LoVo (cell line): Measurements from ENCODE around the gene CCDC68.

Experiments used
- DNase-seq: peaks from one replicate; pipeline ENCODE4 v3.0.0-alpha.2; 2016; ENCODE audit warnings: low spot score

Gene CCDC68

DNA sequence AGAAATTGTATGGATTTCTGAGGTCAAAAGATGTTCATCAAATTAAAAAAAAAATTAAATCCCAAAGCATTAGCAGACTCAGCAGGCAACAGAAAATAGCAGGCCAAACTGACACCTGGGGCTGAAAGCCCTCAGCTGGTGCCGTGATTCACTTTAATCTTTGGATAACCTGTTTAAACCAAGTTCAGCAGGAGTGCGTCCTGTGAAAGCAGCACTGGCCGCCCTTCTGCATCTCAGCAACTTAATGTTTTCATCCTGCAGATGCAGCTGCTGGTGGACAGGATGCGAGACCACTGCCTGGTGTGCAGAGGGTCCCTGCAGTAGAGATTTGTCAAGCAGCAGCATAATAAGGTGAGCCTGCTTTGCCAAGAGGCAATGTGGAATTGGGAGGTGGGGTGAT, 41.2 kb downstream of the CCDC68 start:
- DNase-seq, result no peak

DNA sequence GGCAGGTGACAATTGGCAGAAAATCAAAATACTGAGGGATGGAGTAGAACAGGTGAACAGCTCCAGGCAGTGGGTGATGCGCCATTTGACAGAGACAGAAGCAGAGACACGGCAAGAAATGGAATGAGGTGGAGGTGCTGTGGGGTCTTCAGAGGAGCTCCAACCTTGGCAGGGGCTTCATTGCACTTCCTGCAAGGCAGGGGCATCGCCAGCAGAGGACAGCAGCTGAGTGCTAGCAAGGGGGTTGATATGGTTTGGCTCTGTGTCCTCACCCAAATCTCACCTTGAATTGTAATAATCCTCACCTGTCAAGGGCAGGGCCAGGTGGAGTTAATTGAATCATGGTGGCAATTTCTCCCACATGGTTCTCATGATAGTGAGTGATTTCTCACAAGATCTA, 42.8 kb downstream of the CCDC68 start:
- DNase-seq, result no peak

DNA sequence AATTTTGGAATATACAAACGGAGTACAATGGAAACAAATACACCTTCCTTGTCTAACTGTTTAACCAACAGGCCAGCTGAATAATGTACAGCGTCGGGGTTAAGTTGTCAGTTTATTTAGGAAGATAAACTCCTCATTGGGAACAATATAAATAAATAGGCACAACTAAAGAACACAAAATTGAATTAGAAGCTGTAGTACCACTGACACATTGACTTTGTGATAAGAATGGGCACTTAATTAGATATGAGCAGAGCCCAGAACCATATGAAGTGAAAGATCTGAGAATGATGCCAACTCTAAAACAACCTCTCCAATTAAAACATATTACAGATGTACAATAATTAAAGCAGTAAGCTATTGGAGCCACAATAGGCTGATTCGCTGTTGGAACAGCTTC, 44.4 kb downstream of the CCDC68 start:
- DNase-seq, result no peak

DNA sequence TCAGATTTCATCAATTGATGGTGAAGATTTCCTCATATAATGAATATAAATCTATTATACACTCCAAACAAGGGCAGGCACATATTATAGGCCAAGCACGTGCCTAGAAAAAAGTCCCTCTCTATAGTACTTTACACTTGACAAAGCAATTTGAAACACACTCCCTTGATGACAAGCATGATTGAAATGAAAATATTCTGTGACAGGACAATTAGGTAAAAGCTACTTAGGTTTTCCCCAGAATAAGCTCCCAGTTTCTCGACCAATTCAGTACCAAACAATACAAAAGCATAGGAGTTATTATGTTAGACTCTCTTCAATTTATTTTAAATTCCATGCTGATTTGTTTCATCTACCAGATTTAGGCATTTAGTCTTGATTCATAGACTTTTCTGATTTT, 47.7 kb downstream of the CCDC68 start:
- DNase-seq, result no peak

DNA sequence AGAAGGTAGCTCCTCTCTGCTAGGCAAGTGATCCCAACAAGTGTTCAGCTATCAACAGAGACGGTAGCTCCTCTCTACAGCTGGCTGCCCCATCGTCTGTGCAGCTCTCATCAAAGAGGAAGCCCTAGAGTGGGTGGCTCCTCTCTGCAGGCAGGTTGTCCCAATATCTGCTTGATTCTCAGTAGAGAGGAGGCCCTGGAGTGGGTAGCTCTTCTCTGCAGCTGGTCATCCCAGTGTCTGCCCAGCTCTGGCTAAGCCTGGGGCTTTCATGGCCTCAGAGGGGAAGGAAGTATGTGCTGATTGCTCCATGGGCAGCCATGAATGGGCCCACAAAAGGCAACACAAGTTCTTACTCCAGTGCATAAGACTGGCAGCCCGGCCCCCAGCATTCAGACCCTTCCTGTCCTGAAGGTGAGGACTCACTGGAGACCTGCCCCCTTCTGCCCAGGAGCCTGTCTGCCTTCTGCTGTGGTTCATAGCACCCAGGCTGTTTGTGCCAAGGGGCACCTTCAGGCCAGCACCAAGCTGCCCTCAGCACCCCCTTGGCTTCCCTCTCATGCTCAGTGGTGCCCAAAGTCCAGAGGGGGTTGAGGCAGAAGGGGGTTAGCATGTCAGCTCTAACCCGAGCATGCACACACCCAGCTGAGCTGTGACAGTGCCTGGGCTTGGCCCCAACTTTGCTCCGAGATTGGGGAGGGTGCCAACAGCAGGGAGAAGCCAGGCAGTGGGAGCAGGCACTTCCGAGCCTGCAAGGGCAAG, 48.9 kb downstream of the CCDC68 start:
- DNase-seq, result no peak

DNA sequence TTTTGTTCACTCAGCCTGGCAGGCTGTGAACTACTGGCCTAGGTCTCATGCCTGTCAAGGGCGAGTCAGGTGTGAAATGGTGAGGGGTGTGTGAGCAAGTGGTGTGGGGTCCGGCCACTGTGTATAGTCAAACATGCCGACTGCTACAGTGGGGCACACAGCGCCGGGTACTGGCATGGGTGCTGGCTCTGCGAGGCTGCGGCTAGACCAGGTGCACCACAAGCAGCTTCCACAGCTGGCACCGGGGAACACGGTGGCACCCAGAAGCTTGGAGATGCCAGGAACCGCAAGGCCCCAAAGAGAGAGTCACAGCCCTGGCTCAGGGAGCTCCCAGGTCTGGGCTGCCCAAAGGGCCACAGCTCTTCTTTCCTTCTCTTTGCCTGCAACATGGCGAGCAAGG, 49.7 kb downstream of the CCDC68 start:
- no peak for DNase-seq

DNA sequence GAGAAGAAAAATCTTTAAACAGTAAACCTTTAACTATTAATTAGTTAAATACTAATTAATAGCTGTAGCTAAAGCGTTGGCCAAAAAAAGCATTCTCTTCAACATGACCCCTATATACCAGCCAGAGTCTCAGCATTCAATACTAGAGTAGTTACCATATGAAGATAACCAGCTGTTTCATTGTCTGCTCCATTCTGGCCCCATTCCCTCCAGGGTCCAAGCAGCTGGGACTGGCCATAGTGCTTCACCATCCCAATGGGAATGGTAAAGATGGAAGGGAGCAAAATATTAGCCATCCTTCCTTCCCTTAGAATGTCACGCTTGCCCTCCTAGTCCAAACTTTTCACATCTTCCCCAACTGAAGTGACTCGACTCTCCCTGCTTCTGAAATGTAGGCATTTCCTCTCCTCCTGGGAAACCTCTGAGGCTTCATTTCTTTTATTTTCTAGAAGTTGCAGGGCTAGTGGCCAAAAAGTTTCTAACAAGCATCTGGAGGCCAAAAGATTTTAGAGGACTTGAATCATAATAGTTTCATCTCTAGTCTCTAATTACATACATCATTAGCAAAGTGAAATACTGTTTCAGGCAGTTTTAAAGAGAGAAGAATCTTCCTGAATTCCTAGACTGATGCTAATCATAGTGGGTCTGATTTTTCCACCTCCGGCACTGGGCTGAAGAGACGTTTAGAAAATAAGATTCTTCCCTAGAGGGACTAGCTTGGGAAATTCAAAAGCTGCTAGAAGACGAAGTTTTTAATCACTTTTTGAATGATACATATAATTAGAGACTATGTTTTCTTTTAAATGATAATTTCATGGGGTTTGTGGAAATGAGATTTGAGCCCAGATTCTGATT, 52.7 kb downstream of the CCDC68 start:
- DNase-seq, result no peak

DNA sequence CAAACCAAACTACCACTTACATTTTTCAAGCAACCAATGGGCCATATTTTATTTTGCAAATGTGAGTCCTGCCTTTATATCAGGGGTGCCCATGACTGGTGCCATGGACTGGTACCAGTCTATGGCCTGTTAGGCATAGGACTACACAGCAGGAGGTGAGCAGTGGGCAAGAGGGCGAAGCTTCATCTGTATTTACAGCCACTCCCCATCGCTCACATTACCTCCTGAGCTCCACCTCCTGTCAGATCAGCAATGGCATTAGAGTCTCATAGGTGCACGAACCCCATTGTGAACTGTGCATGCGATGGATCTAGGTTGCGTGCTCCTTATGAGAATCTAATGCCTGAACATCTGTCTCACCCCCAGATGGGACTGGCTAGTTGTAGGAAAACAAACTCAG, 53.6 kb downstream of the CCDC68 start:
- no peak for DNase-seq

DNA sequence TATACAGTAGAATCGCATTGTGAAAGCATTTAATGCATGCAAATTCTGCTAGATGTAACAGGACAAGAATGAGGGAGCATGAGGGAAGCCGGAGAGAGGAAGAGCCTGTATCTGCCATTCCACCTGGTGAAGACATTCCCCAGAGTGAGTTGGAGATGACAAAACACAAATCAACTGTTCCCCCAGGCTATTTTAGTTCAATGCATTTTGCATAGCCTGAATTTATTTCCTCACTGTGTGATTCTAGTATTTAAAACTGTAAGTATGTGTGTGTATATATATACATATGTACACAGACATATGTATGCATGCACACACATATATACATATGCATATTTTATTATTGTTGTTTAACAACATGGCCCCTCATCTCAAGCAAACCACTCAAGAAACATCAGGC, 54.7 kb downstream of the CCDC68 start:
- no peak for DNase-seq

DNA sequence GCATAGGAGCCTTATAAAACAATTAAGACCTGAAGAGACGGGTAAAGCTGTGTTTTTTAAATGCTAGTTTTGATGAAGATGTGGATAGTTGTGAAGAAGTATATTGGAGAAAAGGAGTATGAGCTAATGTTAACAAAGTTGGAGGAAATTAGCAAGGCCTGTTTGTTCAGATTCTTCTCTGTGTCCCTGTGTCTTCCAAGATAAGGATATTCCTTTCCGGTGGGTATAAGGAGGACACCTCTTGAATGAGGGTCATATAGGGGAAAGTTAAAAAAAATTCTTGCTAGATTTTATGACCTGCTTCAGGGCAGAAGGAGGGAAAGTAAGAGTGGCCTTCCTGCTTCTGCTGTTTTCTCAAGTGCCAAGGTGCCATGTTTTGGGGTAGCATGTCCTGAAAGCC, 59.0 kb downstream of the CCDC68 start:
- DNase-seq, result no peak

DNA sequence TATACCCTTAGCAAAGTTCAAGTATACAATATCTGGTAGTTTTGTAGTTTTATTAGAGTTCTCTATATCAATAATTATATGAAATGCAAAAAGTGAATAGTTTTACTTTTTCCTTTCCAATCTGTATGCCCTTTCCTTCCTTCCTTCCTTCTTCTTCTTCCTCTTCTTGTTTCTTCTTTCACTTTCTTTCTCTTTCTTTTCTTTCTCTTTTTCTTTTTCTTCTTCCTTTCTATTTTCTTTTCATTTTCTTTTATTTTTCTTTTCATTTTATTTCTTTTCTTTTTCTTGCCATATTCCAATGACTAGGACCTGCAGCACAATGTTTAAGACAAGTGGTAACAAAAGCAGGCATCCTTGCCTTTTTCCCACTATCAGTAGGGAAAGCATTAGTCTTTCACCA, 59.8 kb downstream of the CCDC68 start:
- DNase-seq, result no peak

DNA sequence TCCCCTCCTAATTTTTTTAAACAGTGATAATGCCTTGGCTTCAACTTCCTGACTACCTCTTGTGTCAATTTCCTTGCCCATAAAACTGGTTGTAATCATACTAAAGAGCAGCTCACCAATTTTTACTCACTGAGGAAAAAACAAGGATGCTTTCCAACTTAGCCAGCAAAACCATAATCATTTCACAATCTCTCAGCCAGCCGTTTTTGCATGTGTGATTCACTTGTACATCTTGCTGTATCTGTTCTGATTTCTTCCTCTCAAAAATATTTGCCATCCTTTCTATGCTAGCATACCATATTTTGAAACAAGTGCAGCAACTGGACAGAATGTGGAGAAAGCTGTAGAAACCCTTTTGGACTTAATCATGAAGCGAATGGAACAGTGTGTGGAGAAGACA, 70.3 kb downstream of the CCDC68 start:
- DNase-seq, result no peak

DNA sequence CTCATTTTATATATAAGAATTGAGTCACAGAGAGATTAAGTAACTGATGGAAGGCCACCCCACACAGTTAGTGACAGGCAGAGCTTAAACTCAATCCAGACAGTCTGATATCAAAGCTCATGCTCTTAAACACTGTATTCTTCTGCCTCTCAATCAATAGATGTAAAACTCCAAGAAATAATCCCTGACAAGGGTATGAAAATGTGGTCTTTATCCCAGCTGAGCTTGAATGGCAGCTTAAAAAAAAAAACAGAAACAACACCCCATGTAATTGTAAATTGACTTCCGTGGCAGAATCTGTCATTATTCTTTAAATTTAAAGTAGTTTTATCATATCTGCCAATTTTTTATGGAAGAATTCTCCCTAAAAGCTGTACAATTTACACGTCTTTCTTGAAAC, 70.9 kb downstream of the CCDC68 start:
- no peak for DNase-seq

DNA sequence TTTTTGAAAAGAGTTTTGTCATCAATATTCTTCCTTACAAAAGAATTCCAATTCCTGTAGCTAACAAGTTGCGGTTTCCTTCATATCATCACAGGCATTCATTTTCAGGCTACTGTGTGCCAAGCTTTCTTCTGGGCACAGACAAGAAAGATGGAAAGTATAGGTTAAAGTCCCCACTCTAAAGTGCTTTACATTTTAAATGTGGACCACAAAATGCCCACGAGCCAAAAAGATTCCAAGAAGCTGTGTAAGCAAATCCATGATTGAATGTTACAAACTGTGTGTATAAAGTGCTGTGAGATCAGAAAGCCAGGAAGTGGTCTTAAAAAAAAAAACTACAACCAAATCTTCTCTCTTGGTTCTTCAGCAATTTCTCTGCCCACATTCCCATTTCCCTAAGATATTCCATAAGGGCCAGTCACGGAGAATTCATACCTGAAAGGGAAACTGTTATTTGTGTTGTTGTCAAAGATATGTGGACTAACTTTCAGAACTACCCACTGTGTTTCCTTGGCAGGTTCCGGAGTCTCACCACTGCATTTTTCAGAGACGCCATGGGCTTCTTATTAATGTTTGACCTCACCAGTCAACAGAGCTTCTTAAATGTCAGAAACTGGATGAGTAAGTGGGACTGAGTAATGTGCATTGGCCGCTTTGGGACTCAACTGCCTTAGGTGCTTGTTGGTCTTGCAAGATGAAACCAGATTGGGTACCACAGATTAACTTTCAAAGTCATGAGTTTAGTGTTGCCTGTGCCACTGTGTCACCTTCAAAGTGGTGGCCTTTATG, 75.3 kb downstream of the CCDC68 start:
- DNase-seq, result no peak

DNA sequence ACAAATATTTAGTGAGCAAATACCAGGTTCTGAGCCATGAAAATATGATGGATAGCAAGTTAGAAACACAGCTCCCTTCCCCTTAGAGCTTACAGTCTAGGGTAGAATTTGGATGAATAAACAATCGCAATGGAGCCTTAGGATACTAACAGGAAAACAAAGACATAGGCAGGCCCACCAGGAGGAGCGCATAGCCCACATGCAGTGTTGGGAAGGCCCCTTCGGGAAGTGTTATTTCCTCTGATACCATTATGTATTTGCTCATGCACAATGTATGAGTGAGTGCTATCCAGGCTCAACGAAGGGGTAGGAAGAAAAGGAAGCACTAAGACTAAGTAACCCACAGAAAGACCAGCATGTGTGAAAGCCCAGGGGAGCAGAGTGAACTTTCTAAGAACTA, 76.9 kb downstream of the CCDC68 start:
- DNase-seq, result no peak

DNA sequence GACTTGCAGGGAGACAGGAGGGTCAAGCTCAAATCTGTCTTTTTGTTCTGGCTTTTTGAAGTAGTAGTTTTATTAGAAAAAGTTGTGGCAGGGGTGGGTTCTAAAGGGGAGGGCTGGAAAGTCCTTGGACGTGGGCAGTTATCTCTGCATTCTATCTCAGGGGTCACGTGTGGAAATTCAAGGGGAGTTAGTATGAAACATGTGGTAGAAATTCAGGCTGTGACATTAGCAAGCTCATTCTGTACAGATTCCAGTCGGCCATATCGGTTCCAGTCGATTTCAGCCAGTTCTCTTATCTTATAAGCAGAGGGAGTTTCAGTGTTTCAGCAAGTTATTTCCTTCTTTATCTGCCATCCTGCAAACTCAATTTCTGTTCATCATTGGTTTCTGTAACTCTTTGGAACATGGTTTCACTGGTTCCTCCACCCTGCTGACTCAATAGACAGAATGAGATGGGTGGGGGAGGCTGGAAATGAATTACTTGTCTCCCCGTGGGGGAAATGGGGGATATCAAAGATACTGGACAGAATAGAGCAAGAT, 78.0 kb downstream of the CCDC68 start:
- DNase-seq, result no peak

DNA sequence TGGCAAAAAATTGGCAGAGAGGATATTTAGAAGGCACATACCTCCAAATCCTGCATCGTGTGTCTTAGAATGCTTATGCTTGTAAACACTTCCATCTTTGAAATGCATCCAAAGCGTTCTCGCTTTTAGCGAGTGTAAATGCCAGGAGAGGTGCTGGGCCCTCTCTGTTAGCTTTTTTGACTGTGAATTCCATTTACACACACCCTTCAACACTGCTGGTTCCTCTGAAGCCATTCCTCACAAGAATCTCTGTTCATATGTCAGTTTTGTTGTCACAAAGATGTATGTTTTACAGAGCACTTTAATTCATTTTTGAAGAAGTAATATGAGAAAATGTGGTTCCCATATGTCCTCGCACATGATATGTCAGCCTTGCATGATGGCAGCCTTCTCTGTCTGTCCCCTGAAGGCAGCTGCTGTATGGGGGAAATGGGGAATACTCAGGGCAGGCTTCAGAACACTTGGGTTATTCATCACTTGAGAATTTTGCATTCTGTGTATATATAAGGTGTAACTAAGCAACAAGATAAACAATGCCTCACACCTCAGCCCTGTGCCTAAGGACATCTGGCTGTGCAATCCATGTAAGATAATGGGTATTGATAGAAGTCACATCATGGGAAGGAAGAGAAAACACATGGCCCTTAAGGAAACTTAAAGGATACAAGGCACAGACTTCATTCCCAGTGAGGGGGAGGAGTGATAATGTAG, 78.7 kb downstream of the CCDC68 start:
- DNase-seq, result no peak

DNA sequence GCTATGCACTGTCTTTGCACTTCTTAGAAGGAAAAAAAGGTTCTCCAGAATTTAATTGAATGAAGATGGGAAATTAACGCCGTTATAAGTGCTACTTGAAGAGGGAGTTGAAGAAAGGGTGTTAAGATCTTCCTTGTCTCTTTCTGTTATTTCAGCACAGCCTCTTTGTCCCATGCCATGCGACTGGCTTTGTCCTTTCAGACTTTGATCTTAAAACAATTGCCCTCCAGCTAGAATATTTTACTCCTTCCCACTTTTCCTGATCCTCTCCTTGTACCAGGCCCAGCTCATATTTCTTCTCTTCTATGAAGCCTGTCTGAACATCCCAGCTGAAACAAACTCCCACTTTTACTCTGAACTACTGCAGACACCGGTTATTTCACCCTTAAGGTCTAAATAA, 79.6 kb downstream of the CCDC68 start:
- DNase-seq, result no peak

DNA sequence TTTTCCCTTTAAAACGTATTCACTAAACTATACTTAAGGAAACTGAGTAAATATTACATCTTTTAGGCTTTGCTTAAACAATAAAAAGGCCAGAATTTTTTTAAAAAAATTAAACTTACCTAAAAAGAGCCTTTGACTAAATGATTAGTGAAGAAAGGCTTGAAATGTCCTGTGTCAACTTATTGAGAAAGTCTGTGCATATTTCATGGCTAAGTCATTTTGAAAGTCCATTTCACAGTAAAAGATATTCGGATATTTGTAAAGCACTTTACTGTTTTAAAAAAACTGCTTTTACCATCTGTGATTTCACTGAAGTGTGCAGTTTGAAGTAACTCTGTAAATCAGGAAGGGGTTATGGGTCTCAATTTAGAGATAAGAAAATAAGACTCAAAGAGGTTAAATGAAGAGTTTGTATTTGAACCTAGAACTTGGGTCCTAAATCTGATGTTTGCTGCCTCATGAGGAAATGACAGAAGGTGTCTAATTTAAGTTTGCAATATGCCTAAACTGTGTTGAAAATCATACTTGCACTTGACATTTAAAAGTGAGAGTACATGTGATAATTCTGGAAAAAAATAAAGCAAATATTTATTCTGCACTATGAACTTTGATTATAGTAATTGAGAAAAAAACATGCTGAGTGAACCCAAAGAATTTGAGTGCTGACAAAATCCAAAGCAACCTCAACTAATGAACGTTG, 80.5 kb downstream of the CCDC68 start:
- DNase-seq, result no peak

DNA sequence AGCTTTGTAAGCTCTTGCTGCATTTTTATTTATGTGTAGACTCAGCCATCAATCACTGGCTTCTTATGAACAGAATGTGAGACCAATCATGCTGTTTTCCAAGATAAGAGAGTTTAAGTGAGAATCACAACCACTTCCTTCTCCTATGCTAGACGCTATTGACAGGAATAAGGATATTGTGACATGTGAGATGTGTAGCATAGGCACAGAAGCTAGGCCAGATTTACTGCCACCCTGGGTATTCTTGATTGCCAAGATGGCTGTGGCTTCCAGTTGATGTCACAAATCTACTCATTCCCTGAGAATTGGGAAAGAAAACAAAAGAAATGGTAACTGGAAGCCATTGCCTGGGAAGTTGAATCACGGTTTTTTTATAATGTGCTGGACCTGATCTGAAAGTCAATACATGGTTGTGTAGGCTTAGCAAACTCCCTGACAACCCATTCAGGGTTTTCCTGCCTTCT, 81.1 kb downstream of the CCDC68 start:
- no peak for DNase-seq

DNA sequence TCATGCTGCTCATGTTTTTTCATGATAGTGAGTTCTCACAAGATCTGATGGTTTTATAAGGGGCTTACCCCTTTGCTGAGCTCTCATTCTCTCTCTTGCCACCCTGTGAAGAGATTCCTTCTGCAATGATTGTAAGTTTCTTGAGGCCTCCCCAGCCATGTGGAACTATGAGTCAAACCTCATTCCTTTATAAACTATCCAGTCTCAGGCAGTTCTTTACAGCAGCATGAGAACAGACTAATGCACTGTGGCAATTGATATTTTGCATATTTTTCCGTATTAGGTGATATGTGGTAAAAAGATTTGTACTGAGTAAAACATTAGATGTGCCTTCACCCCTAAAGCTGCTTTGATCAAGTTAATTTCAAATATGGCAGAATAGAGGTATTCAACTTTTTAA, 82.2 kb downstream of the CCDC68 start:
- DNase-seq, result no peak
